Mesenchymal stem cell (in vitro differentiated cells and primary cell): ENCODE results near the gene SDK2.

Experiments
- DNase-seq: peaks from one replicate; pipeline ENCODE4 v3.0.0-alpha.2; 2013
- H2AFZ ChIP-seq: one replicate; pipeline ENCODE4 v1.6.1; 2013; ENCODE audit warnings: low read depth, mild to moderate bottlenecking, control low read depth, inconsistent platforms, low read length, moderate library complexity
- H2AK5ac ChIP-seq: 2 replicates; pipeline ENCODE4 v1.6.1; 2013; ENCODE audit warnings: low read length, moderate library complexity, mild to moderate bottlenecking, inconsistent platforms; ENCODE audit not compliant: severe bottlenecking
- H2BK120ac ChIP-seq: one replicate; pipeline ENCODE4 v1.6.1; 2013; ENCODE audit warnings: low read depth, mild to moderate bottlenecking, inconsistent platforms, low read length, moderate library complexity
- H2BK12ac ChIP-seq, 2 experiments: one replicate each; pipeline ENCODE4 v1.6.1; 2013; ENCODE audit warnings: inconsistent platforms in 2 of 2, low read length in 2 of 2, mild to moderate bottlenecking in 2 of 2, moderate library complexity in 2 of 2, control low read depth in 1 of 2
- H2BK15ac ChIP-seq: one replicate; pipeline ENCODE4 v1.6.1; 2013; ENCODE audit warnings: mild to moderate bottlenecking, low read depth, inconsistent platforms; ENCODE audit not compliant: poor library complexity, severe bottlenecking
- H2BK5ac ChIP-seq: 2 replicates; pipeline ENCODE4 v1.6.1; 2013; ENCODE audit warnings: low read depth, mild to moderate bottlenecking, low read length, control low read depth, inconsistent platforms; ENCODE audit not compliant: poor library complexity, severe bottlenecking
- H3K14ac ChIP-seq, 2 experiments: one replicate each; pipeline ENCODE4 v1.6.1; 2013; ENCODE audit warnings: inconsistent platforms in 2 of 2, low read length in 2 of 2, control low read depth in 1 of 2, mild to moderate bottlenecking in 1 of 2, moderate library complexity in 1 of 2
- H3K18ac ChIP-seq, 2 experiments: one replicate each; pipeline ENCODE4 v1.6.1; 2013; ENCODE audit warnings: inconsistent platforms in 2 of 2, low read length in 2 of 2, control low read depth in 1 of 2, low read depth in 1 of 2, mild to moderate bottlenecking in 1 of 2
- H3K23ac ChIP-seq, 2 experiments: one replicate each; pipeline ENCODE4 v1.6.1; 2013; ENCODE audit warnings: inconsistent platforms in 2 of 2, low read length in 2 of 2, mild to moderate bottlenecking in 2 of 2, moderate library complexity in 2 of 2, control low read depth in 1 of 2
- H3K27ac ChIP-seq: 2 replicates; pipeline ENCODE4 v1.5.1; 2013; ENCODE audit warnings: mild to moderate bottlenecking, moderate library complexity, low read length, control low read depth, inconsistent platforms; ENCODE audit not compliant: poor library complexity, severe bottlenecking
- H3K27me3 ChIP-seq, 2 experiments: 2 replicates each; pipeline versions ENCODE4 v1.6.1 to v1.7.0; 2013; ENCODE audit warnings: low read length in 2 of 2, mild to moderate bottlenecking in 2 of 2, moderate library complexity in 2 of 2, control low read depth in 1 of 2, inconsistent platforms in 1 of 2; ENCODE audit not compliant: control insufficient read depth in 1 of 2, insufficient read depth in 1 of 2
- H3K36me3 ChIP-seq, 2 experiments: 2 replicates each; pipeline versions ENCODE4 v1.6.1 to v1.7.0; 2013; ENCODE audit warnings: low read length in 2 of 2, control low read depth in 1 of 2, inconsistent platforms in 1 of 2, low read depth in 1 of 2, mild to moderate bottlenecking in 1 of 2; ENCODE audit not compliant: insufficient read depth in 2 of 2, control insufficient read depth in 1 of 2
- H3K4ac ChIP-seq, 2 experiments: one replicate each; pipeline ENCODE4 v1.6.1; 2013; ENCODE audit warnings: inconsistent platforms in 2 of 2, low read length in 2 of 2, mild to moderate bottlenecking in 2 of 2, moderate library complexity in 2 of 2, control low read depth in 1 of 2, low read depth in 1 of 2
- H3K4me1 ChIP-seq: 2 replicates; pipeline ENCODE4 v1.6.1; 2013; ENCODE audit warnings: low read depth, low read length, control low read depth; ENCODE audit not compliant: control insufficient read depth, insufficient read depth
- H3K4me2 ChIP-seq: 2 replicates; pipeline ENCODE4 v1.6.1; 2013; ENCODE audit warnings: low read length, mild to moderate bottlenecking, inconsistent platforms; ENCODE audit not compliant: poor library complexity, severe bottlenecking
- H3K4me3 ChIP-seq, 2 experiments: 2 replicates each; pipeline versions ENCODE4 v1.5.1 to v1.7.0; 2013; ENCODE audit warnings: low read length in 2 of 2, mild to moderate bottlenecking in 2 of 2, control low read depth in 1 of 2, low read depth in 1 of 2; ENCODE audit not compliant: insufficient read depth in 1 of 2
- H3K79me1 ChIP-seq: replicated peaks from 2 replicates; pipeline ENCODE4 v1.6.1; 2013; ENCODE audit warnings: mild to moderate bottlenecking, control low read depth, low read length, inconsistent platforms; ENCODE audit not compliant: poor library complexity, severe bottlenecking
- H3K9ac ChIP-seq: 2 replicates; pipeline ENCODE4 v1.7.0; 2013; ENCODE audit warnings: mild to moderate bottlenecking, low read length, moderate library complexity
- H3K9me3 ChIP-seq: 2 replicates; pipeline ENCODE4 v1.7.0; 2013; ENCODE audit warnings: mild to moderate bottlenecking, low read length; ENCODE audit not compliant: control insufficient read depth
- H4K8ac ChIP-seq: one replicate; pipeline ENCODE4 v1.6.1; 2013; ENCODE audit warnings: inconsistent platforms, mild to moderate bottlenecking, low read length, moderate library complexity
- H4K91ac ChIP-seq: one replicate; pipeline ENCODE4 v1.6.1; 2013; ENCODE audit warnings: mild to moderate bottlenecking, low read length, inconsistent platforms
- WGBS: methylation state at CpG from one replicate; pipeline ENCODE4 v1.1.7; 2013; ENCODE audit warnings: mixed read lengths; 5-methylcytosine and 5-hydroxymethylcytosine counted together

SDK2 gene

DNA sequence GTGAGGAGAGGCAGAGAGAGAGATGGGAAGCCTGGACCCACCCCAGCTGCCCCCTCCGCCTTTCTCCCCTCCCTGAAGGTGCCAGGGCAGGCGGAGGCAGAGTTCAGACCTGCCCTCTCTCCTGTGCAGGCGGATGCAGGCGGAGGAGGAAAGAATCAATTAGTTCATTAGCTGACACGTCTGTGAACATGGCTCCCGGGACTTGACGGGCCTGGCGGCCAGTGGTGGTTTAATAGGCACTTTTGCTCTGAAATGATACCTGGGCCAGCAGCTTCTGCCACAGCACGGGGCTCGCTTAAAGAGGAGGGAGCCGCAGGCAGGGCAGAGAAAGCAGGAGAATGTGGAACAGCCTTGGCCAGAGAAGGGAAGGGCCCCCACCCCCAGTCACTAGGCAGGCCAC is 98.1 kb downstream of the SDK2 start:
- no peak overlapping the region for H2BK5ac ChIP-seq
- no peak overlapping the region for H3K4ac ChIP-seq
- no peak overlapping the region for H4K8ac ChIP-seq
- H3K4me3 ChIP-seq, result no peak overlapping the region
- no peak for DNase-seq
- H3K4me1 ChIP-seq, result no peaks in the 10 kb centered on the region
- H3K4me2 ChIP-seq, result no peak overlapping the region
- H3K79me1 ChIP-seq, result no peaks in the 10 kb centered on the region
- no peak overlapping the region for H2BK15ac ChIP-seq
- H4K91ac ChIP-seq, result no peak overlapping the region
- H2AK5ac ChIP-seq, result no peak overlapping the region
- no peak overlapping the region for H2BK120ac ChIP-seq
- no peak overlapping the region for H2AFZ ChIP-seq
- no peaks in the 10 kb centered on the region for H3K36me3 ChIP-seq
- H3K9ac ChIP-seq, result no peak overlapping the region
- peaks cover 20 to 72% of the 10 kb centered on the region in 2 experiments for H3K27me3 ChIP-seq
- H3K14ac ChIP-seq, result no peak overlapping the region
- H3K23ac ChIP-seq, result no peak overlapping the region
- no peak overlapping the region for H2BK12ac ChIP-seq
- no peaks in the 10 kb centered on the region for H3K9me3 ChIP-seq
- H3K27ac ChIP-seq, result no peak overlapping the region
- 76% methylated on average over 11 of the region's 11 CpGs for WGBS
- no peak overlapping the region for H3K18ac ChIP-seq

- H3K4me3 ChIP-seq, result no peak overlapping the region
- no peaks in the 10 kb centered on the region for H3K9me3 ChIP-seq
- H3K79me1 ChIP-seq, result no peaks in the 10 kb centered on the region
- no peak overlapping the region for H3K9ac ChIP-seq
- H2BK5ac ChIP-seq, result no peak overlapping the region
- no peak overlapping the region for H2BK12ac ChIP-seq
- H3K27ac ChIP-seq, result no peak overlapping the region
- no peak for DNase-seq
- no peak overlapping the region for H3K4ac ChIP-seq
- no peak overlapping the region for H4K8ac ChIP-seq
- H3K4me1 ChIP-seq, result no peaks in the 10 kb centered on the region
- no peak overlapping the region for H2AFZ ChIP-seq
- H3K18ac ChIP-seq, result no peak overlapping the region
- H2BK120ac ChIP-seq, result no peak overlapping the region
- H3K23ac ChIP-seq, result no peak overlapping the region
- H3K14ac ChIP-seq, result no peak overlapping the region
- H3K4me2 ChIP-seq, result no peak overlapping the region
- no peaks in the 10 kb centered on the region for H3K36me3 ChIP-seq
- H3K27me3 ChIP-seq, result peaks cover 20 to 65% of the 10 kb centered on the region in 2 experiments
- no peak overlapping the region for H2BK15ac ChIP-seq
- H4K91ac ChIP-seq, result no peak overlapping the region
- WGBS, result 74% methylated on average over 13 of the region's 17 CpGs
- no peak overlapping the region for H2AK5ac ChIP-seq
Measured at GRCh38 chr17:73545109-73546032, 98.9 kb downstream of the SDK2 start.

- H3K4ac ChIP-seq, result no peak overlapping the region
- no peak overlapping the region for H2BK5ac ChIP-seq
- H3K4me1 ChIP-seq, result no peaks in the 10 kb centered on the region
- no peak overlapping the region for H3K4me3 ChIP-seq
- no peak overlapping the region for H2AK5ac ChIP-seq
- H4K91ac ChIP-seq, result no peak overlapping the region
- H3K27ac ChIP-seq, result no peak overlapping the region
- H2BK12ac ChIP-seq, result no peak overlapping the region
- no peak overlapping the region for H2BK120ac ChIP-seq
- H4K8ac ChIP-seq, result no peak overlapping the region
- H3K27me3 ChIP-seq, result peaks cover 20 to 55% of the 10 kb centered on the region in 2 experiments
- H2AFZ ChIP-seq, result no peak overlapping the region
- no peak for DNase-seq
- no peak overlapping the region for H3K23ac ChIP-seq
- H3K18ac ChIP-seq, result no peak overlapping the region
- H3K9me3 ChIP-seq, result no peaks in the 10 kb centered on the region
- WGBS, result 92% methylated on average over 4 of the region's 5 CpGs
- no peak overlapping the region for H3K9ac ChIP-seq
- no peaks in the 10 kb centered on the region for H3K79me1 ChIP-seq
- no peaks in the 10 kb centered on the region for H3K36me3 ChIP-seq
- no peak overlapping the region for H2BK15ac ChIP-seq
- H3K14ac ChIP-seq, result no peak overlapping the region
- H3K4me2 ChIP-seq, result no peak overlapping the region
Measured at GRCh38 chr17:73544333-73544732, 99.9 kb downstream of the SDK2 start.

DNA sequence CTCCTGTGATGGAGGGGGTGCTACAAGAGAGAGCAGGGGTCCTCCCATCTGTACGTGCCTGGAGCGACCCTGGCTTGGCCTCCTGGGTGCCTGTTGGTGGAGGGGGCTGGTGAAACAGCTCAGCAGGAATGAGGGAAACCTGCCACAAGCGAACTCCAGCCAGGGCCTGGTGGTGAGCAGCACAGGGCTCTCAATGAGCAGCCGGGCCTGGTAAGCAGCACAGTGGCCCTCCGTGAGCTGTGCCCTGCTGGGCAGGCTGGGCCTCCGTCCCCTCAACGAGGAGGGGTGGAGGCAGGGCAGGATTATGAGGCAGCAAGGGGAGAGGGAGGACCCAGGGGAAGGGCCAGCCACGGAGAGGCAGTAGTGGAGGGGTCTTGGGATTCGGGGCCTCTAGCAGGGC is 101.9 kb downstream of the SDK2 start:
- Histone ChIP-seq H2BK120ac (no peak overlapping the region), H3K79me1 (no peaks in the 10 kb centered on the region), H2AFZ (no peak overlapping the region), H2BK12ac (no peak overlapping the region), H3K9ac (no peak overlapping the region), H3K4me1 (no peaks in the 10 kb centered on the region), H4K91ac (no peak overlapping the region), H4K8ac (no peak overlapping the region), H3K9me3 (no peaks in the 10 kb centered on the region), H3K4me2 (no peak overlapping the region), H3K4ac (no peak overlapping the region), H2BK15ac (no peak overlapping the region), H3K27ac (no peak overlapping the region), H3K4me3 (no peak overlapping the region), H3K14ac (no peak overlapping the region), H2AK5ac (no peak overlapping the region), H3K23ac (no peak overlapping the region), H3K36me3 (no peaks in the 10 kb centered on the region), H2BK5ac (no peak overlapping the region), H3K18ac (no peak overlapping the region), H3K27me3 (peaks cover 22 to 51% of the 10 kb centered on the region in 2 experiments)
- DNase-seq, result no peak
- 75% methylated on average over 9 of the region's 9 CpGs for WGBS
